GM10847 (cell line): Measurements from ENCODE around the gene KRT84.

ENCODE experiments used
- POLR2A ChIP-seq: IDR thresholded peaks from 2 replicates; pipeline ENCODE4 v1.6.1; 2011; ENCODE audit not compliant: insufficient read length; ENCODE audit errors: extremely low read depth

KRT84 gene

GRCh38 chr12:52396656-52397055 lies 11.2 kb upstream of the KRT84 start:
- no peak for TF ChIP-seq POLR2A

- no peak for TF ChIP-seq POLR2A
Measured at GRCh38 chr12:52395761-52396434, 10.4 kb upstream of the KRT84 start.

- no peak for TF ChIP-seq POLR2A
Measured at GRCh38 chr12:52394836-52395405, 9.5 kb upstream of the KRT84 start.

GRCh38 chr12:52392465-52393007 lies 7.1 kb upstream of the KRT84 start:
- no peak for TF ChIP-seq POLR2A

GRCh38 chr12:52391618-52392002 lies 6.2 kb upstream of the KRT84 start:
- no peak for TF ChIP-seq POLR2A

- no peak for TF ChIP-seq POLR2A
Measured at GRCh38 chr12:52390739-52391617, 5.5 kb upstream of the KRT84 start.

GRCh38 chr12:52389313-52390207 lies 4.1 kb upstream of the KRT84 start:
- TF ChIP-seq POLR2A = no peak

- TF ChIP-seq POLR2A = no peak
Measured at GRCh38 chr12:52387859-52388258, 2.4 kb upstream of the KRT84 start.

- TF ChIP-seq POLR2A = no peak
Measured at GRCh38 chr12:52383331-52383730, 2.1 kb downstream of the KRT84 start.

GRCh38 chr12:52382854-52383253 lies 2.6 kb downstream of the KRT84 start:
- TF ChIP-seq POLR2A = no peak

- no peak for TF ChIP-seq POLR2A
Measured at GRCh38 chr12:52381206-52381605, 4.2 kb downstream of the KRT84 start.

- no peak for TF ChIP-seq POLR2A
Measured at GRCh38 chr12:52380271-52380694, 5.2 kb downstream of the KRT84 start.

GRCh38 chr12:52379536-52379935 lies 5.9 kb downstream of the KRT84 start:
- no peak for TF ChIP-seq POLR2A

GRCh38 chr12:52378091-52378490 lies 7.4 kb downstream of the KRT84 start:
- no peak for TF ChIP-seq POLR2A

GRCh38 chr12:52377266-52377665 lies 8.2 kb downstream of the KRT84 start:
- no peak for TF ChIP-seq POLR2A
